Measurements from ENCODE around the gene PLET1. TPM values are rescaled to one million over a fixed set of nuclear protein-coding genes. Genes with fewer than 3 reads are reported as not detected.

The PLET1 gene
- total and polyA plus RNA-seq, 2 donors (not counting 3 experiments of a cell fraction or from before 2014, with no cell fraction given) = not detected

DNA sequence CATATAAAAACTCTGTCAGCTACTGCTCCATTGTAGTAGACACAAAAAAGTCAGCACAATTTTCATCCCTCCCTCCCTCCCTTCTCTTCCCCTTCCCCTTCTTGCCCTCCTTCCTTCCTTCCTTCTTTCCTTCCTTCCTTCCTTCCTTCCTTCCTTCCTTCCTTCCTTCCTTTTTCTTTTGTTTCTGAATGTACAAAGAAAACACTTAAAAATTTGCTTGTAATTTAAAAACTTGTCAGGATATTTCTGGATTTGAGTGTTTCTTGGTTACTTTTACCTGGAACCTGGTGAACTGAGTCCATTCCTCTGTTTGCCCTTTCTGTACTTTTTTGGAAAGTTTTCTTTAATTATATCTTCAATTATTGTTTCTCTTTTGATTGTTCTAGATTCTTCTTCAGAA is 31.5 kb upstream of the PLET1 start:
- DNase-seq (ENCODE audit: low read depth, low spot score) (no peak), FAIRE-seq (no peak)
- Histone ChIP-seq H3K4me1 (ENCODE audit: control insufficient read depth, extremely low read depth, insufficient read depth, low read length) (peaks cover 29% of the 10 kb centered on the region), H2AFZ (ENCODE audit: low read depth, low read length) (no peak overlapping the region), H3K36me3 (ENCODE audit: control insufficient read depth in 2 of 2, extremely low read depth in 1 of 2, insufficient read depth in 2 of 2, low read length in 2 of 2) (no peaks in the 10 kb centered on the region), H3K9me3 (replicated peaks; ENCODE audit: control insufficient read depth, insufficient read depth, low read length) (no peaks in the 10 kb centered on the region), H3K27me3 (ENCODE audit: control insufficient read depth in 2 of 2, insufficient read depth in 2 of 2, low read length in 2 of 2) (no peaks in the 10 kb centered on the region), H3K9ac (replicated peaks; ENCODE audit: extremely low read depth, insufficient read depth, low read length) (no peak overlapping the region), H3K27ac (ENCODE audit: insufficient read depth, low read depth, low read length) (peak overlapping the region; percentile 54), H3K9me1 (replicated peaks; ENCODE audit: control insufficient read depth, extremely low read depth, insufficient read depth, low read length) (no peaks in the 10 kb centered on the region), H3K4me3 (replicated peaks in 1 of 3; ENCODE audit: insufficient read depth in 1 of 3, low read depth in 1 of 3, low read length in 3 of 3) (no peak overlapping the region), H4K20me1 (replicated peaks; ENCODE audit: control insufficient read depth, extremely low read depth, insufficient read depth, low read length) (no peaks in the 10 kb centered on the region), H3K79me2 (ENCODE audit: control insufficient read depth, insufficient read depth, low read length) (no peaks in the 10 kb centered on the region), H3K4me2 (ENCODE audit: insufficient read depth, low read length) (no peak overlapping the region)
- TF ChIP-seq EZH2 (IDR thresholded peaks at IDR 0.05; ENCODE audit: borderline replicate concordance, low read depth, low read length, severe bottlenecking) = no peak
- TF ChIP-seq, protein P1, sequence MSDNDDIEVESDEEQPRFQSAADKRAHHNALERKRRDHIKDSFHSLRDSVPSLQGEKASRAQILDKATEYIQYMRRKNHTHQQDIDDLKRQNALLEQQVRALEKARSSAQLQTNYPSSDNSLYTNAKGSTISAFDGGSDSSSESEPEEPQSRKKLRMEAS (IDR thresholded peaks at IDR 0.05; ENCODE audit: insufficient read depth, insufficient read length) = no peak
- TF ChIP-seq POLR2A (IDR thresholded peaks at IDR 0.05; ENCODE audit: low read depth, low read length) = no peak
- TF ChIP-seq JUN (IDR thresholded peaks at IDR 0.05; ENCODE audit: borderline replicate concordance, insufficient read depth, insufficient read length, low read depth) = no peak
- no peak for TF ChIP-seq POLR2AphosphoS5 (IDR thresholded peaks at IDR 0.05; ENCODE audit: insufficient read depth, low read depth, low read length)
- TF ChIP-seq MYC (IDR thresholded peaks at IDR 0.05; ENCODE audit: low read depth, low read length) = no peak
- no peak for TF ChIP-seq GATA2 (IDR thresholded peaks at IDR 0.05; ENCODE audit: insufficient read depth, insufficient read length, low read depth, low read length)
- TF ChIP-seq FOS (IDR thresholded peaks at IDR 0.05; ENCODE audit: borderline replicate concordance, insufficient read depth, low read length) = no peak
- TF ChIP-seq, protein P2, sequence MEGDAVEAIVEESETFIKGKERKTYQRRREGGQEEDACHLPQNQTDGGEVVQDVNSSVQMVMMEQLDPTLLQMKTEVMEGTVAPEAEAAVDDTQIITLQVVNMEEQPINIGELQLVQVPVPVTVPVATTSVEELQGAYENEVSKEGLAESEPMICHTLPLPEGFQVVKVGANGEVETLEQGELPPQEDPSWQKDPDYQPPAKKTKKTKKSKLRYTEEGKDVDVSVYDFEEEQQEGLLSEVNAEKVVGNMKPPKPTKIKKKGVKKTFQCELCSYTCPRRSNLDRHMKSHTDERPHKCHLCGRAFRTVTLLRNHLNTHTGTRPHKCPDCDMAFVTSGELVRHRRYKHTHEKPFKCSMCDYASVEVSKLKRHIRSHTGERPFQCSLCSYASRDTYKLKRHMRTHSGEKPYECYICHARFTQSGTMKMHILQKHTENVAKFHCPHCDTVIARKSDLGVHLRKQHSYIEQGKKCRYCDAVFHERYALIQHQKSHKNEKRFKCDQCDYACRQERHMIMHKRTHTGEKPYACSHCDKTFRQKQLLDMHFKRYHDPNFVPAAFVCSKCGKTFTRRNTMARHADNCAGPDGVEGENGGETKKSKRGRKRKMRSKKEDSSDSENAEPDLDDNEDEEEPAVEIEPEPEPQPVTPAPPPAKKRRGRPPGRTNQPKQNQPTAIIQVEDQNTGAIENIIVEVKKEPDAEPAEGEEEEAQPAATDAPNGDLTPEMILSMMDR (IDR thresholded peaks at IDR 0.05; ENCODE audit: extremely low read depth in 1 of 2, insufficient read depth in 1 of 2, low read depth in 1 of 2, low read length in 2 of 2) = no peak
- dilution Hi-C loops (cut with MboI; ENCODE audit: extremely low pct_ligation_motif_present, low sequenced_read_pairs) (no loop called here), intact Hi-C loops (cut with micrococcal nuclease) (loop anchor here (5.0 to 10.0 kb wide), 2 partner anchors 320 to 503 kb away; no protein-coding TSS in a partner anchor)
- ChIA-PET POLR2A (no interaction called here), CTCF (interaction anchor here (0.6 to 3.6 kb wide), 5 partner anchors 12 to 296 kb away, joined by 3 to 16 read pairs (median 3); no protein-coding TSS in a partner anchor)
- no TSS peak for BruUV-seq (replicated peaks)

Measured in endothelial cell of umbilical vein (primary cell).